COR-L47 (cell line): ENCODE data around the gene ZNF106.

Experiments
- DNase-seq: peaks from one replicate; lab custom pipeline; 2025; lab: John Stamatoyannopoulos, UW

The ZNF106 gene

GRCh38 chr15:42405863-42406482 lies 85.0 kb downstream of the ZNF106 start:
- no peak for DNase-seq

GRCh38 chr15:42404461-42405235 lies 86.3 kb downstream of the ZNF106 start:
- DNase-seq: no peak

- no peak for DNase-seq
Observed at GRCh38 chr15:42403389-42403788, 87.6 kb downstream of the ZNF106 start.

DNA sequence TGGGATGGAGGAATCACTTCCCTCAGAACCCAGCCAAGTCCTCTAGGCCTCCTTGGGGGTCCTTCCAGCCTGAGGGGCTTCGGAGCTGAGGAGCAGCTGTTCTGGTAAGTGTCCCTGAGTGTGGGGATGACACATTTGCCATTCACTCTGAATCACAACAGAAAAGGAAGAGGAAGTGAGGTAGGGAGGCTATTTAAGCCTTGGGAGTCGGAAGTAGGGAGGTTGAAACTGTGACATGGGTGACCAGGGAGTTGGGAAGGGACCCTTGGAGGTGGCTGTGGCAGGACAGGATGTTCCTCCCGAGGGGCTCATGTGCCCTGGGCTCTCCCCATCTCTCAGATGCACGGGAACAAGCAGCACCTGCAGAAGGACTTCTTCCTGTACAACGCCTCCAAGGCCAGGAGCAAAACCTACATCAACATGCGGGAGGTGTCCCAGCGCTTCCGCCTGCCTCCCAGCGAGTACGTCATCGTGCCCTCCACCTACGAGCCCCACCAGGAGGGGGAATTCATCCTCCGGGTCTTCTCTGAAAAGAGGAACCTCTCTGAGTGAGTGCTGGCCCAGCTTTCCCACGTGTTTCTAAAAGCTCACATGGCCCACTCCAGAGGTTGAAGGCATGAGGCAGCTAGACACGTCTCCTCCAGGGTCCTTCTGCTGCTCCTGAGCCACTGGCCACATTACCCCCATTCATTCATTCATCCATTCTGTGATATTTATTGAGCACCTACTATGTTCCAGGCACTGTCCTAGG lies 88.3 kb downstream of the ZNF106 start:
- DNase-seq: no peak

DNA sequence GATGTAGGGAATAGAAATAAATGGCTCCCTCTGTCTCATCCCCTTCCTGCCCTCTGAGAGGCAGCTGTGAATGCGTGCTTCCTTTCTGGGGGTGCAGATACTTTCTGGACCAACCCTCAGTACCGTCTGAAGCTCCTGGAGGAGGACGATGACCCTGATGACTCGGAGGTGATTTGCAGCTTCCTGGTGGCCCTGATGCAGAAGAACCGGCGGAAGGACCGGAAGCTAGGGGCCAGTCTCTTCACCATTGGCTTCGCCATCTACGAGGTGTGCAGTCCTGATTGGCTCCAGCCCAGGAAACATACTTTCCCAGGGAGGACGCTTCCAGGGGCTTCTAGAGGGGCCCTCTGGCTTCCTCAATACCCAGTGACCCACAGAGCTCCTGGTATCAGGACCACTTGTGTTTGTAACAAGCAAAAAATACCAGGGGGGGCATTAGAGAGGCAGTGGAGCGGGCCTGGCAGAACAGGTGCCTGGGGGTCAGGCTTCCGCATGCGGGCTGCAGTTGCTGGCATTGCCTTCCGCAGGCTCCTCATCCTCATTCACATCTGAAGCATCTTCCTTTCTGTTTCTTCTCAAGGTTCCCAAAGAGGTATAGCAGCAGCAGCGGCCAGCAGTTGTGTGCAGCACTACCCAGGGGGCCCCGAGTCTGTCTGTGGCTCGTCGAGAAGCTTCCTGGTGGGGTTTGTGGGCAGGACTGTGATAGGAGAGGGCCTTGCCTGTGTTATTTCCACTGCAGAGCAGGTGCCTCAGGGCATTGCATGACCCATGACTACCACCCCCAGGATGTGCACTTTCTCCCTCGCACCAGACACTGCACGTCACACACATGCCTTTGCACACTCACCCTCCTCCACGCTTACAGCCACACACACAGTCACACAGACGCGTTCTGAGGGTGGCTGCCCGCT lies 89.1 kb downstream of the ZNF106 start:
- no peak for DNase-seq

DNA sequence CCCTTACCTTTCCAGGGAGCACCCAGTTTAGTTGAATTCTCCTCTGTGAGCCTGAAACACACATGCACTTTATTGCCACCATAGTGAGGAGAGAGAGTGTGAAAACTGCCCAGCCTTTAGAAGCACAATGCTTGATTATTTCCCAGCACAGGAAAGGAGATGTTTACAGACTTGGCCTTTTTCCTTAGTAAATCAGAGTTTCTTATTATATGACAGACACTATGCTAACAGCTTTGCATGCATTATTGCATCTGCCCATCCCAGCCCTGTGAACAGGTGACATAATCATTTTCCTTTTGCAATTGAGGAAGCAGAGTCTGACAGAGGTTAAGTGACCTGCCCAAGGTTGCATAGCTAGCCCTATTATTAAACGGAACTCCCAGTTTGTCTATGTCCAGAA lies 95.1 kb downstream of the ZNF106 start:
- DNase-seq: no peak

- DNase-seq: no peak
Observed at GRCh38 chr15:42394106-42394505, 96.8 kb downstream of the ZNF106 start.

GRCh38 chr15:42392309-42393024 lies 98.5 kb downstream of the ZNF106 start:
- DNase-seq: no peak

- no peak for DNase-seq
Observed at GRCh38 chr15:42387603-42388002, 103.3 kb downstream of the ZNF106 start.

- no peak for DNase-seq
Observed at GRCh38 chr15:42385980-42386700, 104.8 kb downstream of the ZNF106 start.

- DNase-seq: no peak
Observed at GRCh38 chr15:42385206-42385979, 105.5 kb downstream of the ZNF106 start.

GRCh38 chr15:42384597-42384996 lies 106.3 kb downstream of the ZNF106 start:
- DNase-seq: no peak

- DNase-seq: no peak
Observed at GRCh38 chr15:42378011-42378410, 112.9 kb downstream of the ZNF106 start.

GRCh38 chr15:42375941-42376340 lies 115.0 kb downstream of the ZNF106 start:
- no peak for DNase-seq

- DNase-seq: no peak
Observed at GRCh38 chr15:42375252-42375651, 115.7 kb downstream of the ZNF106 start.

DNA sequence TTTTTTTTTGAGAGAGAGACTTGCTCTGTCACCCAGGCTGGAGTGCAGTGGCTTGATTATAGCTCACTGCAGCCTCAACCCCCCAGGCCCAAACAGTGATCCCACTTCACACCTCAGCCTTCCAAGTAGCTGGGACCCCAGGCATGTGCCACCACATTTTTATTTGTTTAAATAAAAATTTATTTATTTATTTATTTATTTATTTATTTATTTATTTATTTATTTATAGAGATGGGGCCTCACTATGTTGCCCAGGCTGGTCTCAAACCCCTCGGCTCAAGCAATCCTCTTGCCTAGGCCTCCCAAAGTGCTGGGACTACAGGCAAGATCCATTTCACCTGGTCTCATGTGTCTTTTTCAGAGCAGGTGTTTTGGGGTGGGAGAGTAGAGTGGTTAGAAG lies 116.1 kb downstream of the ZNF106 start:
- no peak for DNase-seq

- no peak for DNase-seq
Observed at GRCh38 chr15:42373936-42374335, 117.0 kb downstream of the ZNF106 start.

DNA sequence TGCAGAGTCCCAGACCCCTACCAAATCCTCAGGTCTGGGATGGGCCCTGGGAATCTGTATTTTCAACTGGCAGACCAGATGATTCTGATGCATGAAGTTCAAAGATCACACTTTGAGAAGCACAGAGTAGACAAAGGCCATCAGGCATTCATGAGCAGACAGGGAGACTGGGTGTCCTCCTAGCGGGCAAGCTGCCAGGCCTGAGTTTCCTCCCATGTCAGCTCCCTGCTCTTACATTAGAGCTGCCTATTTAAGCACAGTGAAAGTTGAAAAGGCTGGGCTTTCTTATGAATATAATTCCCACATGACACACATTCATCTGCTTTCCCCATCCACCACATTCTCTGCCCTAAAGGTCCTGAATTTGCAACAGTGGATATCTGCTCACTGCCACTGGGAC lies 117.7 kb downstream of the ZNF106 start:
- DNase-seq: no peak

- DNase-seq: no peak
Observed at GRCh38 chr15:42371096-42371495, 119.8 kb downstream of the ZNF106 start.

DNA sequence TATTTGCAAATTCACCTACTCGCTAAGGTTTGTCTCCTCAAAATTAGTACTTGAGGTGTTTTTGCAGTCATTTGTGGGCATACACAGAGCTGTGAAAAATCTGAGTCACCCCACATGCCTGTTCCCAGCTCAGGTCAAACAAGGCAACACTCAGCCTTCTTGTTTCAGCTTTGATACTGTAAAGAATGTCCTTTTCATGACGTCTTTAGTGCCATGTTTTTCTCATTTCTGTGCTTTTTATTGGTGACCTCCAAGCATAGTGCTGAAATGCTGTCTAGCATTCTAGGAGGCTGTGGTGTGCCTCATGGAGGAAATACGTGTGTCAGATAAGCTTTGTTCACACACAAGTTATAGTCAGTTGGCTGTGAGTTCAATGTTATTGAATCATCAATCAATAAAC lies 122.8 kb downstream of the ZNF106 start:
- DNase-seq: no peak
